ENCODE measurements around the gene CHD2. TPM values are rescaled to one million over a fixed set of nuclear protein-coding genes. Genes with fewer than 3 reads are reported as not detected.

Gene CHD2
- total and polyA plus RNA-seq, 2 donors = 29.9 to 210 TPM

DNA sequence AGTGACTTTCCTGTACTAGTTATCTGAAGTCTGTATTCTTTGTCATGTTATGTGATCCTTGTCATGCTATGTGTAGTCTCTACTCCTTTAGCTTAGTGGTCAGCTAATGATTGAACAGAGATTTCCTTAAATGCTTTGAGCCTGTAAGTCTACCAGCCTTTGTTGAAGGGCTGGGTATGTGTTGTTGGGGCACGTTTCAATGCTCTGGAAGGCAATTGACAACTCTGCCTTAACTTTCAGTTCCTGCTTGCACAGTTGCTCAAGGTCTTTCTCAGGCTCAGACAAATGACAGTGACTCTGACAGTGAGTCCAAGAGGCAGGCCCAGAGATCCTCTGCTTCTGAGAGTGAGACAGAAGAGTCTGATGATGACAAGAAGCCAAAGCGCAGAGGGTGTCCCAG is 89.3 kb downstream of the CHD2 start:
- no peak overlapping the region for H3K27ac ChIP-seq (ENCODE audit: low read depth)
- DNase-seq (ENCODE audit: extremely low spot score) = no peak
- H3K4me1 ChIP-seq (ENCODE audit: insufficient read depth) = no peaks in the 10 kb centered on the region
- H3K4me3 ChIP-seq (ENCODE audit: low read depth, low read length) = no peak overlapping the region
- peaks cover 15% of the 10 kb centered on the region for H3K36me3 ChIP-seq (ENCODE audit: insufficient read depth)
- WGBS = 85% methylated on average over 2 of the region's 2 CpGs

DNA sequence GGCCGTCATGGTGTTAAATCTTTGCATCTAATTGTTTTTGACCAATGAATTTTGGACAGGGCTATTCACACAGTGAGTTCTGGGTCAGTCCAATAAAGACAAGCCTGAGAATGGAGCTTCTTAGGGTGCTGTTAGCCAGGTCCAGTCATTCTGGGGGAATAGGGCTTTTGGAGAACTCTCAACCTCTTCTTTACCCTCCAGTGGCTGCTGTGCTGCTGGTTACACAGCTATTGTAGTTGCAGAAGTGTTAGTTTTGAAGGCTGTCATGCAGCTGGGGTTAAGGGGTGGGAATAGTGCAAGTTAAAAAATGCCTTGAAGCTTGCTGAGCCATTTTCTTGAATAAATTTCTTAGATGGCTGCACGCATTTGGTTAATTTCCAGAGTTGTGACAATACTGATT is 89.9 kb downstream of the CHD2 start:
- Histone ChIP-seq H3K36me3 (ENCODE audit: insufficient read depth) (peaks cover 15% of the 10 kb centered on the region), H3K4me1 (ENCODE audit: insufficient read depth) (no peaks in the 10 kb centered on the region), H3K27ac (ENCODE audit: low read depth) (no peak overlapping the region), H3K4me3 (ENCODE audit: low read depth, low read length) (no peak overlapping the region)
- WGBS = 73% methylated on average over 2 of the region's 2 CpGs
- DNase-seq (ENCODE audit: extremely low spot score) = no peak

DNA sequence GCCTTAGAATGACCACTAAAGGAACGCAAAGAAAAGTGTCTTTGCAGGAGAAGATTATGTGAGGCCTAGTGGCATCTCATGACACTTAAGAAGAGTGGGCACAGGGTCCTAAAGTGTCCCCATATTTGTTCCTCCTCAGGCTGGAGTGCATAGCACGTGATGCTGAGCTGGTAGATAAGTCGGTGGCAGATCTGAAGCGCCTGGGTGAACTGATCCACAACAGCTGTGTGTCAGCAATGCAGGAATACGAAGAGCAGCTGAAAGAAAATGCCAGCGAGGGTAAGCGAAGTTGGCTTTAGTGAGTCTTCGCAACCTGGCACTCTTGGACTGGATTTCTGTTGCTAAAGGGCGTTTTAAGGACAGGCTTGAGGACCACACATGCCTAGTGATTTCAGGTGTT is 92.6 kb downstream of the CHD2 start:
- Histone ChIP-seq H3K36me3 (ENCODE audit: insufficient read depth) (peaks cover 15% of the 10 kb centered on the region), H3K4me3 (ENCODE audit: low read depth, low read length) (no peak overlapping the region), H3K27ac (ENCODE audit: low read depth) (no peak overlapping the region), H3K4me1 (ENCODE audit: insufficient read depth) (no peaks in the 10 kb centered on the region)
- 81% methylated on average over 9 of the region's 9 CpGs for WGBS
- no peak for DNase-seq (ENCODE audit: extremely low spot score)

DNA sequence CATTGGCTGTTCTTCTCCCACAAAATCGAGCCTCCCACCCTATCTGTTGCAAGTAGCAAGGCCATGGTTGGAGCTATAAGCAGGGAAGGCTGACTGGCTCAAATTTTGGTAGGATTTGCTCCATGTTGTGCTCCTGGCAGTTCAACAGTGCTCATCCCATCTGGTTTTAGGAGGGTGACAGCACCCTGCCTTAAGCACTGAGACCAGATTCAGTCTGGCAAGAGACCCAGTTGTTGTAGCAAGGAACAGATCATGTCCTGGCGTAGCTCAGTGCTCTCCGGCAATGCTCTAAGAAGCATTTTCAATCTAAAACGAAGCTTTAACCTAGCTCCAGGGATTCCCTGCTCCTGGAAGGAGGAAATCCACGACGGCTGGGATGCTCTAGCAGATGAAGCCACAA is 97.7 kb downstream of the CHD2 start:
- H3K27ac ChIP-seq (ENCODE audit: low read depth) = no peak overlapping the region
- WGBS = 92% methylated on average over 6 of the region's 6 CpGs
- H3K4me3 ChIP-seq (ENCODE audit: low read depth, low read length) = no peak overlapping the region
- H3K36me3 ChIP-seq (ENCODE audit: insufficient read depth) = peaks cover 20% of the 10 kb centered on the region
- no peaks in the 10 kb centered on the region for H3K4me1 ChIP-seq (ENCODE audit: insufficient read depth)
- DNase-seq (ENCODE audit: extremely low spot score) = no peak

DNA sequence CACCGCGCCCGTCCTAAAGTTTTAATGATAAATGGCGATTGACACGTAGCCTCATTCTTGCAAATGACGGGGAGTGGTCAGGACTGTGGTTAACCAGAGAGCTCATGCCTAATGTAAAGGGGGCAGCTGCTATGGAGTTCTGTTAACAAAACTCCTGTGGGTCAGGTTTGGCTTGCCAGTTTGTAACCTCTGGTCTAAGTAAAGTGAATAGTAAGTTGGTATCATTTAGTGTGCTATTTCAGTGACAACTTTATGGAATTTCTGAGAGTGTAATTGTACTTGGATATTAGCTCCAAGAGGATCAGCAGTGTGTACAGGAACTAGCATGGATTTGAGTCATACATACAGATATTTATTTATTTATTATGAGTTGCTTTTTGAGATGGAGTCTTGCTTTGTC is 101.0 kb downstream of the CHD2 start:
- Histone ChIP-seq H3K36me3 (ENCODE audit: insufficient read depth) (peaks cover 22% of the 10 kb centered on the region), H3K4me3 (ENCODE audit: low read depth, low read length) (no peak overlapping the region)
- 96% methylated on average over 6 of the region's 6 CpGs for WGBS

DNA sequence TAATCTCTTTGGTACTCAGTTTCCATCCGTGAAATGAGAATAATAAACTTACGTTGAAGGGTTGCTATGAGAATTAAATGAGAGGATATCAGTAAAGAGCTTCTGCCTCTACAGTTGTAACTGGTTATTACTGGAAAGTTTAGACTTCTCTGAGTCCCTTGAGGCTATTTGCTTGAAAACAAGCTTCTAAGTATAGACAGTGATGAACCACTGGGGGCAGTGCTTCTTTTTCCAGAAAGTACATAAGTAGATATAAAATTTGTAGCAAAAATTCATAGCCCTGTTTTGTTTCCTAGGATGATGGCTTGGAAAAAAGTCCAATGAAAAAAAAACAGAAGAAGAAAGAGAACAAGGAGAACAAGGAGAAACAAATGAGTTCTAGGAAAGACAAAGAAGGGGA is 101.8 kb downstream of the CHD2 start:
- peaks cover 21% of the 10 kb centered on the region for H3K36me3 ChIP-seq (ENCODE audit: insufficient read depth)
- H3K4me3 ChIP-seq (ENCODE audit: low read depth, low read length) = no peak overlapping the region
- WGBS = 90% methylated on average over 2 of the region's 2 CpGs
- no peak for DNase-seq (ENCODE audit: extremely low spot score)
- H3K4me1 ChIP-seq (ENCODE audit: insufficient read depth) = no peaks in the 10 kb centered on the region
- H3K27ac ChIP-seq (ENCODE audit: low read depth) = no peak overlapping the region

More for the DNA sequence above, 101.0 kb downstream of the CHD2 start:
- no peak for DNase-seq (ENCODE audit: extremely low spot score)
- H3K27ac ChIP-seq (ENCODE audit: low read depth) = no peak overlapping the region
- H3K4me1 ChIP-seq (ENCODE audit: insufficient read depth) = no peaks in the 10 kb centered on the region

DNA sequence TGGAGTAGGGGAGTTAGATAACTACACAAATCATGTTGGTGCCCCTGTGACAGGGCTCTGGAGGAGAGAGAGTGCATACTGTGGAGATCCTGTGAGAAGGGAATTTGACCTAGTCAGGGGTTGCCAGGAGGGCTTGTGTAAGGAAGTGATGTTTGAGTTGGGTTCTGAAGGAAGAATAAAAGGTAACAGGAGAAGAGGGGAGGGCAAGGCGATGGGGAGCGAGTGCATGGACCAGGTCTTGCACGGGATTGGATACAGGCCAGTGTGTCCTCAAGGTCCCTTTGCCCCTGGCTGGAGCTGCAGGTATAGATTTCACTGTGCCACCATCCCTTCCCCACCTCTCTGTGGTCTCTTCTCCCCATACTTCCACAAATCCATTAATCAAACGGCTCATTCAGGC is 105.0 kb downstream of the CHD2 start:
- Histone ChIP-seq H3K27ac (ENCODE audit: low read depth) (no peak overlapping the region), H3K4me1 (ENCODE audit: insufficient read depth) (no peaks in the 10 kb centered on the region), H3K4me3 (ENCODE audit: low read depth, low read length) (no peak overlapping the region), H3K36me3 (ENCODE audit: insufficient read depth) (peaks cover 12% of the 10 kb centered on the region)
- DNase-seq (ENCODE audit: extremely low spot score) = no peak
- 90% methylated on average over 4 of the region's 4 CpGs for WGBS

DNA sequence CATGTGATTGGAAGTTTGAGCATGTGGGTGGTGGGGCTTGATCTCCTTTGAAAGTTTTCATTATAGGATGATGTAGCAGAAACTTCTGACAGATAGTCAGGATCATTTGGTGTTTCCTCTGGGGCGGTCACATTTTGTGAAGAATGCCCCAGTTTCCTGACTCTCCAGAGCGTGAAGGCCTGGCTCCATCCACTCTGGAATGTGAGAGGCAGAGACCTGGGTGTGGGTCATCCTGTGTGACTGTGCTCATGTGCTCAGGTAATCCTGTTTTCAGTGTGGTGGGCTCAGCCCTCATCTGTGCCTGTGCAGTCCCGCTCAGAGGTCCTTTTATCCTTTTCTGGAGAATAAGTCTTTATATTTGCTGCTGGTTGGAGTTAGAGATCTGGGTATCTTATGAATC is 107.9 kb downstream of the CHD2 start:
- Histone ChIP-seq H3K36me3 (ENCODE audit: insufficient read depth) (peaks cover 8% of the 10 kb centered on the region), H3K27ac (ENCODE audit: low read depth) (no peak overlapping the region), H3K4me3 (ENCODE audit: low read depth, low read length) (no peak overlapping the region), H3K4me1 (ENCODE audit: insufficient read depth) (no peaks in the 10 kb centered on the region)
- DNase-seq (ENCODE audit: extremely low spot score) = no peak
- 94% methylated on average over 3 of the region's 3 CpGs for WGBS

DNA sequence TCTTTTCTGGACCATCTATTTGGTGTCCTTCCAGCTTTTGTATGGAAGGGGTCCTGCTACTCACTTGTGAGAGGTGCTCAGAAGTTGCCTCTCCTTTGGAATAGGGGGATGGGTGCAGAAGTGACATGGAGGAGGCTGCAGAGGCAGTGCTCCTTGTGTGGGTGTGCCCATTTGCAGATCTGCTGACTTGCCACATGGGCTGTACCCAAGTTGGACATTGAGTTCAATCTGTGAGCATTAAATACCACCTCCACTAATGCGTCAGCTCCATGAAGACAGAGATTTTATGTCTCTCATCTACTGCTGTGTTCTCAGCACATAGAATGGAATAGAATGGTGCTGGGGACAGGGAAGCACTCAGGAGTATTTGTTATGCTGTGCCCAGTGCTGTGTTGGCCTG is 112.7 kb downstream of the CHD2 start:
- H3K4me1 ChIP-seq (ENCODE audit: insufficient read depth) = no peaks in the 10 kb centered on the region
- no peak overlapping the region for H3K4me3 ChIP-seq (ENCODE audit: low read depth, low read length)
- 92% methylated on average over 1 of the region's 1 CpG for WGBS
- no peak overlapping the region for H3K27ac ChIP-seq (ENCODE audit: low read depth)
- no peak for DNase-seq (ENCODE audit: extremely low spot score)
- H3K36me3 ChIP-seq (ENCODE audit: insufficient read depth) = peaks cover 17% of the 10 kb centered on the region

DNA sequence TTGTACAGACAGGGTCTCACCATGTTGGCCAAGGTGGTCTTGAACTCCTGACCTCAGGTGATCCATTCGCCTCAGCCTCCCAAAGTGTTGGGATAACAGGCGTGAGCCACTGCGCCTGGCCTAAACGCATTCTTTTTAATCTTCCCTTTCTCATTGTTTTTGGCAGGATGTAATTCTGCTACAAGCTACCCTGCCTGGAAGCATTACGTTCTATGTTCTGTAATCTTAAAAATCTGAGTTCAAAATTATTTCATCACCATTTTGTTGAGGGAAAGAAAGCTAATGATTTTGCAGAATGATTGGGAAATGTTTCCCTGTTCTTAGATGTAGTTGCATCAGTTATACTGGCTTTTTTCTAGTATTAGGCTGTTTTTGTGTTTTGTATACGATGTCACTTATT is 117.4 kb downstream of the CHD2 start:
- 90% methylated on average over 6 of the region's 6 CpGs for WGBS
- DNase-seq (ENCODE audit: extremely low spot score) = no peak
- H3K4me3 ChIP-seq (ENCODE audit: low read depth, low read length) = no peak overlapping the region
- no peaks in the 10 kb centered on the region for H3K4me1 ChIP-seq (ENCODE audit: insufficient read depth)
- H3K36me3 ChIP-seq (ENCODE audit: insufficient read depth) = peaks cover 22% of the 10 kb centered on the region
- no peak overlapping the region for H3K27ac ChIP-seq (ENCODE audit: low read depth)

DNA sequence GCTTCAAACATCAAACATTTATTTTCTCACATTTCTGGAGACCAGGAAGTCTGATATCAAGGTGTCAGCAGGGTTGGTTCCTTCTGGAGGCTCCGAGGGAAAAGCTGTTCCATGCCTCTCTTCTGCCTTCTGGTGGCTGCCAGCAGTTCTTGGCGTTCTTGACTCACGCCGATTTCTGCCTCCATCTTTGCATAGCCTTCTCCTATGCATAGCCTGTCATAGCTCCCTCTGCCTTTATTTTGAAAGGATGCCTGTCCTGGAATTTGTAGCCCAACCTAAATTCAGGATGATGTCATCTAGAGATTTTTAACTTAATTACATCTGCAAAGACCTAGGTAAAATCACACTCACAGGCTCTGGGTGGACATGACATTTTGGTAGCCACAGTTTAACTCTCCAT is 118.5 kb downstream of the CHD2 start:
- Histone ChIP-seq H3K36me3 (ENCODE audit: insufficient read depth) (peaks cover 19% of the 10 kb centered on the region), H3K4me3 (ENCODE audit: low read depth, low read length) (no peak overlapping the region), H3K4me1 (ENCODE audit: insufficient read depth) (no peaks in the 10 kb centered on the region), H3K27ac (ENCODE audit: low read depth) (no peak overlapping the region)
- DNase-seq (ENCODE audit: extremely low spot score) = no peak
- WGBS = 78% methylated on average over 4 of the region's 4 CpGs

DNA sequence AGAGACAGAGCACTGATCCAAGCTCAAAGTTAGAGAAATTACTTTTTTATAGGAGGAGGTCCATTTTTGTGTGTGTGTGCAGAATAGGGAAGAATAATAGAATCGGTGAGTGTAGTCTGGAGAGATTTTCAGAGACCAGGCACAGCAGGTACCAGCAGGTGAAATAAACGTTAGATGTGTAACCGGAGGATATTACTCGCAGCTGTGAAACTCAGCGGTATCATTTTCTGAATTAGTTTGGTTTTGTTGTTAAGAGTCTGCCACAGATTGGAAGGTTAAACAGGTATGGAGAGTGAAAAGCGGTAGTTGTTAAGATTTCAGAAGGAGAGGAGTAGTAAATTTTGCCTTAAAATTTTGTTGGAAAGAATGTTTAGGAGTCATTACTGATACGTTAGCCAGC is 119.0 kb downstream of the CHD2 start:
- DNase-seq (ENCODE audit: extremely low spot score) = no peak
- 93% methylated on average over 7 of the region's 7 CpGs for WGBS
- Histone ChIP-seq H3K4me3 (ENCODE audit: low read depth, low read length) (no peak overlapping the region), H3K36me3 (ENCODE audit: insufficient read depth) (peaks cover 18% of the 10 kb centered on the region), H3K4me1 (ENCODE audit: insufficient read depth) (no peaks in the 10 kb centered on the region), H3K27ac (ENCODE audit: low read depth) (no peak overlapping the region)

DNA sequence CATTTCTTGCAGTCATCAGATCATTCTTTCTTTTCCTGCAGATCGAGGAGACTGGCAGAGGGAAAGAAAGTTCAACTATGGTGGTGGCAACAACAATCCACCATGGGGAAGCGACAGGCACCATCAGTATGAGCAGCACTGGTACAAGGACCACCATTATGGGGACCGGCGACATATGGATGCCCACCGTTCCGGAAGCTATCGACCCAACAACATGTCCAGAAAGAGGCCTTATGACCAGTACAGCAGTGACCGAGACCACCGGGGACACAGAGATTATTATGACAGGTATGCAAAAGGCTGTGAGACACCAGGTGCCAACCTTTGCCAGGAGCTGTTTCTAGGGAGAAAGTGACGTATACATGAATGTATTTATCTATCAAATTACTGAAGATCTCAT is 119.8 kb downstream of the CHD2 start:
- DNase-seq (ENCODE audit: extremely low spot score) = no peak
- no peak overlapping the region for H3K27ac ChIP-seq (ENCODE audit: low read depth)
- WGBS = 96% methylated on average over 10 of the region's 10 CpGs
- H3K4me3 ChIP-seq (ENCODE audit: low read depth, low read length) = no peak overlapping the region
- no peaks in the 10 kb centered on the region for H3K4me1 ChIP-seq (ENCODE audit: insufficient read depth)
- H3K36me3 ChIP-seq (ENCODE audit: insufficient read depth) = peaks cover 20% of the 10 kb centered on the region

DNA sequence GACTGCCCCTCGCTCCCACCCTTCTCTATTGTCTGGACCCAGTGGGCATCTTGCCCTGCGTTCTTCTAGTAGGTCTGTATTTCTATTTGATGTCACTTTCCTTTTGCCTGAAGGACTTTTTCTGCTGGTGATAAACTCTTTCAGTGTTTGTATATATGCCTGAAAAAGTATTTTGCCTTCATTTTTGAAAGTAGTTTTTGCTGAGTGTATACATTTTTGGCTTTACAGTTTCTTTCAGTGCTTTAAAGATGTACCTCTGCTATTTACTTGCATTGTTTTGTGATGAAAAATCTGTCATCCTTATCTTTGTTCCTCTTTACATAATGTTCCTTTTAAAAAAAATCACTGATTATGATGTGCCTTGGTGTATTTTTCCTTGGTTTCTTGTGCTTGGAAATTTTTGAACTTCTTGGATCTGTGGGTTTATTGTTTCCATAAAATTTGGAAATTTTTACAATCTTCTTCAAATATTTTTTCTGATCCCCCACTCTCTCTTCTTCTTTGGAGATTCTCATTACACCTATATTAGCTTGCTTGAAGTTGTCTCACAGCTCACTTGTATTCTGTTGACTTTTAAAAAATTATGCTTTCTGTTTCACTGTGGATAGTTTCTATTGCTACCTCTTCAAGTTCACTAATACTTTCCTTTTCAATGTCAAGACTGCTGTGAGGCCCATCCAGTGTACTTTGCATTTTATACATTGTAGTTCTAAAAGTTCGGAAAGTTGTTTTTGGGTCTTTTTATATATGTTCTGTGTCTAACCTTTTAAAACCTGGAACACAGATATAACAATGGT is 121.0 kb downstream of the CHD2 start:
- 94% methylated on average over 3 of the region's 3 CpGs for WGBS
- Histone ChIP-seq H3K4me3 (ENCODE audit: low read depth, low read length) (no peak overlapping the region), H3K36me3 (ENCODE audit: insufficient read depth) (peaks cover 11% of the 10 kb centered on the region), H3K27ac (ENCODE audit: low read depth) (no peak overlapping the region), H3K4me1 (ENCODE audit: insufficient read depth) (no peaks in the 10 kb centered on the region)
- DNase-seq (ENCODE audit: extremely low spot score) = no peak

DNA sequence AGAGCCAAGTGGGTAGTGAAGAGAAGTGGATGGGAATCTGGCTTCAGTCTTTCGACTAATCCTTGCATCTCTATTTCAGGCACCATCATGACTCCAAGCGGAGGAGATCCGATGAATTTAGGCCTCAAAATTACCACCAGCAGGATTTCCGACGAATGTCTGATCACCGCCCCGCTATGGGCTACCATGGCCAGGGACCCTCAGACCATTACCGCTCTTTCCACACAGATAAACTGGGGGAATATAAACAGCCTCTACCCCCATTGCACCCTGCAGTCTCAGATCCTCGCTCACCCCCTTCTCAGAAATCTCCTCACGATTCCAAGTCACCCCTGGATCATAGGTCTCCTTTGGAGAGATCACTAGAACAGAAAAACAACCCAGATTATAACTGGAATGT is 124.2 kb downstream of the CHD2 start:
- 93% methylated on average over 10 of the region's 10 CpGs for WGBS
- Histone ChIP-seq H3K4me3 (ENCODE audit: low read depth, low read length) (no peak overlapping the region), H3K27ac (ENCODE audit: low read depth) (no peak overlapping the region), H3K4me1 (ENCODE audit: insufficient read depth) (no peaks in the 10 kb centered on the region), H3K36me3 (ENCODE audit: insufficient read depth) (peaks cover 5% of the 10 kb centered on the region)
- DNase-seq (ENCODE audit: extremely low spot score) = no peak
